Measurements from ENCODE around the gene SDHC. TPM values are rescaled to one million over a fixed set of nuclear protein-coding genes. Genes with fewer than 3 reads are reported as not detected.

The SDHC gene
- total RNA-seq, 1 donor from 2014 or later, result 145 TPM

DNA sequence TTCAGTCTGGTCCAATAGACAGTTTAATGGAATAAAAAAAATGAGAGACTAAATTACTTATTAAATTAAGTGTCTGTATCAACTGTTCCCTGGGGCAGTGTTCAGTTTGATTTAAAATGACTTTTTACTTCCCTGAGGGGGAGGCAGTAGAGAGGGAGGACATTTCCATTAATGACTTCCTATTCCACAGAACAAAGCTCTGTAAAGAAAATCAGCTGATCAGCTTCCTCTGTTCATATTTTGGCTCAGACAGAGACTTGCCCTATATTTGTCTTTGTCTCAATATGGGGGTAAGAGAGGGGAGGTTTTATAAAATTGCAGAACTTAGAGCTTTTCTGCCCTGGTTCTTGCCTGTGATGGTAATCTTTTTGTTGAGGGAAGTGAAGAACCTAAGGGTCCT lies 45.1 kb downstream of the SDHC start:
- Mint-ChIP-seq H3K27ac (peak overlapping the region; percentile 28), H3K4me3 (no peak overlapping the region), H3K27me3 (ENCODE audit: low read depth) (no peaks in the 10 kb centered on the region), H3K36me3 (peaks cover 25% of the 10 kb centered on the region), H3K4me1 (peaks cover 7% of the 10 kb centered on the region), H3K9me3 (no peaks in the 10 kb centered on the region)
- no peak for DNase-seq (ENCODE audit: low spot score in 2 of 2, unreplicated experiment in 2 of 2)
- TF ChIP-seq CTCF (IDR thresholded peaks at IDR 0.05; ENCODE audit: unreplicated experiment), result no peak

- DNase-seq (ENCODE audit: low spot score in 2 of 2, unreplicated experiment in 2 of 2), result no peak
- Mint-ChIP-seq H3K9me3 (no peaks in the 10 kb centered on the region), H3K4me1 (peaks cover 3% of the 10 kb centered on the region), H3K4me3 (no peak overlapping the region), H3K27ac (no peak overlapping the region), H3K27me3 (ENCODE audit: low read depth) (no peaks in the 10 kb centered on the region), H3K36me3 (peaks cover 23% of the 10 kb centered on the region)
- no peak for TF ChIP-seq CTCF (IDR thresholded peaks at IDR 0.05; ENCODE audit: unreplicated experiment)
Observed at GRCh38 chr1:161364332-161364731, 50.2 kb downstream of the SDHC start.

- no peak overlapping the region for H3K27ac Mint-ChIP-seq
- no peak for DNase-seq (ENCODE audit: low spot score in 2 of 2, unreplicated experiment in 2 of 2)
- H3K9me3 Mint-ChIP-seq, result no peaks in the 10 kb centered on the region
- TF ChIP-seq CTCF (IDR thresholded peaks at IDR 0.05; ENCODE audit: unreplicated experiment), result no peak
- H3K4me1 Mint-ChIP-seq, result no peaks in the 10 kb centered on the region
- no peaks in the 10 kb centered on the region for H3K27me3 Mint-ChIP-seq (ENCODE audit: low read depth)
- no peak overlapping the region for H3K4me3 Mint-ChIP-seq
- peaks cover 21% of the 10 kb centered on the region for H3K36me3 Mint-ChIP-seq
Observed at GRCh38 chr1:161365207-161365606, 51.0 kb downstream of the SDHC start.

- Mint-ChIP-seq H3K4me3 (no peak within 1 kb of the TSS), H3K36me3 (peaks cover 19% of the 10 kb centered on the region), H3K9me3 (no peaks in the 10 kb centered on the region), H3K27me3 (ENCODE audit: low read depth) (no peaks in the 10 kb centered on the region), H3K27ac (peak within 1 kb of the TSS; percentile 11), H3K4me1 (no peaks in the 10 kb centered on the region)
- no peak for TF ChIP-seq CTCF (IDR thresholded peaks at IDR 0.05; ENCODE audit: unreplicated experiment)
- no peak for DNase-seq (ENCODE audit: low spot score in 2 of 2, unreplicated experiment in 2 of 2)
Observed at GRCh38 chr1:161367684-161368400, 53.7 kb downstream of the SDHC start, which contains the start of gene CFAP126. CFAP126 (minus strand) TSS chr1:161367876; CDS start chr1:161367868, 8 bp downstream.

- no peak for TF ChIP-seq CTCF (IDR thresholded peaks at IDR 0.05; ENCODE audit: unreplicated experiment)
- Mint-ChIP-seq H3K4me3 (no peak overlapping the region), H3K36me3 (no peaks in the 10 kb centered on the region), H3K27me3 (ENCODE audit: low read depth) (no peaks in the 10 kb centered on the region), H3K4me1 (no peaks in the 10 kb centered on the region), H3K27ac (no peak overlapping the region), H3K9me3 (no peaks in the 10 kb centered on the region)
- no peak for DNase-seq (ENCODE audit: low spot score in 2 of 2, unreplicated experiment in 2 of 2)
Observed at GRCh38 chr1:161373442-161373841, 59.3 kb downstream of the SDHC start.
